Omental fat pad (tissue), 4 donors: ENCODE measurements around the gene TMEM14A. TPM values are rescaled to one million over a fixed set of nuclear protein-coding genes. Genes with fewer than 3 reads are reported as not detected.

Experiments
- ATAC-seq: fragments of 150-250 bp; one replicate; pipeline ENCODE4 v1.9.1; 2016; ENCODE audit warnings: mild to moderate bottlenecking, moderate library complexity; ENCODE audit not compliant: low FRiP score
- DNase-seq: peaks from one replicate; pipeline ENCODE4 v3.0.0-alpha.2; 2019; ENCODE audit warnings: low spot score
- CTCF ChIP-seq, 3 donors: fragments of 450-650 bp; IDR thresholded peaks; one replicate each; pipeline ENCODE4 v1.5.1; 2016 to 2017; ENCODE audit warnings: antibody characterized with exemption in 3 of 3, mild to moderate bottlenecking in 3 of 3, moderate library complexity in 2 of 3
- total RNA-seq, 4 donors: library from RNA; depleted of rRNA; stranded (reverse); fragments of >200 nt; gene quantifications; one replicate each; pipeline ENCODE4 v1.1.0, GENCODE V29; 2016

TMEM14A gene
- total RNA-seq, 4 donors from 2014 or later = 22.3 to 46.6 (median 26.7) TPM

GRCh38 chr6:52664186-52664990, 6.5 kb upstream of the TMEM14A start:
- TF ChIP-seq CTCF (IDR thresholded peaks at IDR 0.05) = no peak
- DNase-seq = peak; percentile 62
- ATAC-seq = peak; percentile 95

- DNase-seq (no peak), ATAC-seq (no peak)
- TF ChIP-seq CTCF (IDR thresholded peaks at IDR 0.05) = no peak
Observed at GRCh38 chr6:52664991-52665686, 5.8 kb upstream of the TMEM14A start.

GRCh38 chr6:52666071-52666470, 4.8 kb upstream of the TMEM14A start:
- ATAC-seq (no peak), DNase-seq (no peak)
- no peak for TF ChIP-seq CTCF (IDR thresholded peaks at IDR 0.05)

GRCh38 chr6:52666523-52666922, 4.4 kb upstream of the TMEM14A start:
- no peak for DNase-seq
- TF ChIP-seq CTCF (IDR thresholded peaks at IDR 0.05) = no peak
- ATAC-seq = no peak

GRCh38 chr6:52667572-52667971, 3.3 kb upstream of the TMEM14A start:
- no peak for TF ChIP-seq CTCF (IDR thresholded peaks at IDR 0.05)
- no peak for ATAC-seq
- no peak for DNase-seq

GRCh38 chr6:52671676-52672075, 763 bp downstream of the TMEM14A start:
- DNase-seq (no peak), ATAC-seq (no peak)
- no peak for TF ChIP-seq CTCF (IDR thresholded peaks at IDR 0.05)
